Kasumi-1 (cell line): ENCODE results near the gene SPDYE3.
A peak's percentile ranks its signal among the peaks of the same experiment; 100 is the strongest.
"Not testable (repeated sequence)": the region's sequence is repeated elsewhere in the genome, so short reads cannot be mapped to it uniquely, and the experiment has no call there.

Experiments
- DNase-seq, 2 experiments: peaks; one replicate each; lab custom pipeline; 2025; lab: John Stamatoyannopoulos, UW

SPDYE3 gene

GRCh38 chr7:100307402-100307801 lies at the start of gene SPDYE3:
Gene SPDYE3, plus strand, starts transcription at chr7:100307702. Its CDS starts 184 bp downstream, at chr7:100307886.
- DNase-seq: not testable (repeated sequence)

DNA sequence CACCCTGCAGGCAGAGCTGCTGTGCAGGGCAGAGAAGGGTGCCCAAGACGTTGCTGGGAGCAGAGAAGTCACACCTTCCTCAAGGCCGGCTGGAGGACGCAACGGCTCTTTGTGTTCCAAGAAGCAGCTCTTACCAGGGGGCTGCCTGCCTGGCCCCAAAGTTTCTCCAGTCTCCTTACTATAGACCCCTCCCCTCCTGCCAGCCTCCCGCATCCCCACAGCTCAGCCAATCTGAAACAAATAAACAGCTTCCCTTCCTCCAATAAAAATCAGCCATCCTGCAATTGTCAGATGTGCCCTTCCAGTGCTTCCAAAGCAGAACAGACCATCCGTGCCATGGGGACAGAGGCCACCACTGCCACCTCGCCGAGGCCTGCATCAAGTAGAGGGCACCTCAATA lies 47.5 kb upstream of the SPDYE3 start:
- DNase-seq: not testable (repeated sequence)

- not testable (repeated sequence) for DNase-seq
Observed at GRCh38 chr7:100262896-100263295, 44.6 kb upstream of the SPDYE3 start.

GRCh38 chr7:100264223-100264622 lies 43.3 kb upstream of the SPDYE3 start:
- DNase-seq: not testable (repeated sequence)

GRCh38 chr7:100264669-100265165 lies 42.8 kb upstream of the SPDYE3 start:
- DNase-seq: not testable (repeated sequence)

DNA sequence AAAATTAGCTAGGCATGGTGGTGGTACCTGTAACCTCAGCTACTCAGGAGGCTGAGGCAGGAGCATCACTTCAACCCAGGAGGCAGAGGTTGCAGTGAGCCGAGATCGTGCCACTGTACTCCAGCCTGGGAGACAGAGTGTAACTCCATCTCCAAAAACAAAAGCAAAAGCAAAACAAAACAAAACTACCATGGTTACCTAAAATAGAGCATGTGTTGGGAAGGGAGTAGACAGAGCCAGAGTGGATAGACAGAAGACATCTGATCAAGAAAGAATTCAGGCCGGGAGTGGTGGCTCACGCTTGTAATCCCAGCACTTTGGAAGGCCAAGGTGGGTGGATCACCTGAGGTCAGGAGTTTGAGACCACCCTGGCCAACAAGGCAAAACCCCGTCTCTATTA lies 41.7 kb upstream of the SPDYE3 start:
- not testable (repeated sequence) for DNase-seq

GRCh38 chr7:100266576-100267354 lies 40.7 kb upstream of the SPDYE3 start:
- no peak for DNase-seq

- DNase-seq: no peak
Observed at GRCh38 chr7:100267648-100268047, 39.9 kb upstream of the SPDYE3 start.

DNA sequence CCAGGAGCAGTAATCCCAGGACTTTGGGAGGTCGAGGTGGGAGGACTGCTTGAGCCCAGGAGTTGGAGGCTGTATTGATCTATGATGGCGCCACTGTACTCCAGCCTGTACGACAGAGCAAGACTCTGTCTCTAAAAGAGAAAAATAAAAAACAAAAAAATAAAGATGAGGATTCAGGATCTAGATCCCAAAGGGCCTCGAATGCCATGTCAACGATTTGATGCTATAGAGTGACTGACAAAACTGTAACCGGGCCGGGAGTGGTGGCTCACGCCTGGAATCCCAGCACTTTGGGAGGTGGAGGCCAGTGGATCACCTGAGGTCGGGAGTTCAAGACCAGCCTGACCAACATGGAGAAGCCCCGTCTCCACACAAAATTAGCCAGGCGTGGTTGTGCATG lies 38.6 kb upstream of the SPDYE3 start:
- not testable (repeated sequence) for DNase-seq

DNA sequence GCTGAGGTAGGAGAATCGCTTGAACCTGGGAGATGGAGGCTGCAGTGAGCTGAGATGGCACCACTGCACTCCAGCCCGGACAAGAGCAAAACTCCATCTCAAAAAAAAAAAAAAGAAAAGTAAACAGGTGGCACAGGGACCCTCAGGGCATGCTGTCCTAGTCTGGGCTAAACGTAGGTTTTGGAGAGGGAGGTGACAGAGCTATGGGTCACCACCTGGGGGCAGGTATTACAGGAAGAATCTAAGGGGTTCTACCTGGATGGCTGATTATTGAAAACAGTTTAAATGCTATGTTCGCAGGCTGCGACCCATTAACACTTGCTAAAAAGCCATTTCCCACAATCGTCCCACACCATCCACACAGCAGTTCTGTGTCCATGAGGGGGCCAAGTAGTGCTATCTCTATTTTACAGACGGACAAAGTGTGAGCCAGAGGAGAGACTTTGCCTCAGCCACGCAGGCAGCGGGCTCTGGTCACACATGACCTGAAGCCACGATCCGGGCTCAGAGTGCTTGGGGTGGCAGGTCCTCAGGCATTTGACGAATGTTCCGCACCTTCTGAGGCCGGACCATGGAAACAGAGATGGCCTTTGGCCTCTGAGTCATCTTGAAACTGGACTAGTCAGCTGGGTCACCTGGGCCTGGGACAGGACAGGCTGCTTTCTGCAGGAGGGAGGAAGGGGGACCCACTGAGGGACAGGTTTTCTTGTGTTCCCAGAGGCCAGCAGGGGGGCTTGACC lies 38.0 kb upstream of the SPDYE3 start:
- DNase-seq: not testable (repeated sequence)

- not testable (repeated sequence) for DNase-seq
Observed at GRCh38 chr7:100270046-100270918, 37.2 kb upstream of the SPDYE3 start.

DNA sequence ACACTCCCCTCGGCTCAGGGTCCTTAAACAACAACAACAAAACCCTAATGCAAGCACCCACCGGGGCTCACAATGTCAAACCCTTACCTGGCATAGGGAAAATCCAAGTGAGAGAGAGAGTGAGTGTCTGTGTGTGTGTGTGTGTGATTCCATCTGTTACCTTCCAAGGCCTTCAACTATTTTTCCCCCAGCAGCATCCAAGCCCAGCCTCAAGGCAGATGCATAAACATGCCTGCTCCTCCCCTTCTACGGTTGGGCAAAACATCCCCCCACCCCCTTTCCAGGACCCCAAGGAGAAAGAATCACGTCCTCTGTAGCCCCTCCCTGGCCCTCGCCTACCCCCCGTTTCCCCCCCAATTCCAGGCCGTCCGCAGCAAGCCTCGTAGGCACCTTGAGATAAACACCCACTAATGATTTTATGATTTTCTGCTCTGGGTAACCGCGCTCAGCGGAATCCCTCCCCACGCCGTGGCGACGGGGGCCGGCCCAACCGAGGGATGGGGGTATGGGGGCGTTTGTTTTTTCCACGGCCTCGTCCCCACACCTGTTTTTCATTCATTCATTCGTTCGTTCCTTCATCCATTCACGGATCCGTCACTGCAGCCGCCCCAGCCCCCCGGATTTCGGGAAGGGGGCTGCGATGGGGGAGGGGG lies 36.4 kb upstream of the SPDYE3 start:
- not testable (repeated sequence) for DNase-seq

DNA sequence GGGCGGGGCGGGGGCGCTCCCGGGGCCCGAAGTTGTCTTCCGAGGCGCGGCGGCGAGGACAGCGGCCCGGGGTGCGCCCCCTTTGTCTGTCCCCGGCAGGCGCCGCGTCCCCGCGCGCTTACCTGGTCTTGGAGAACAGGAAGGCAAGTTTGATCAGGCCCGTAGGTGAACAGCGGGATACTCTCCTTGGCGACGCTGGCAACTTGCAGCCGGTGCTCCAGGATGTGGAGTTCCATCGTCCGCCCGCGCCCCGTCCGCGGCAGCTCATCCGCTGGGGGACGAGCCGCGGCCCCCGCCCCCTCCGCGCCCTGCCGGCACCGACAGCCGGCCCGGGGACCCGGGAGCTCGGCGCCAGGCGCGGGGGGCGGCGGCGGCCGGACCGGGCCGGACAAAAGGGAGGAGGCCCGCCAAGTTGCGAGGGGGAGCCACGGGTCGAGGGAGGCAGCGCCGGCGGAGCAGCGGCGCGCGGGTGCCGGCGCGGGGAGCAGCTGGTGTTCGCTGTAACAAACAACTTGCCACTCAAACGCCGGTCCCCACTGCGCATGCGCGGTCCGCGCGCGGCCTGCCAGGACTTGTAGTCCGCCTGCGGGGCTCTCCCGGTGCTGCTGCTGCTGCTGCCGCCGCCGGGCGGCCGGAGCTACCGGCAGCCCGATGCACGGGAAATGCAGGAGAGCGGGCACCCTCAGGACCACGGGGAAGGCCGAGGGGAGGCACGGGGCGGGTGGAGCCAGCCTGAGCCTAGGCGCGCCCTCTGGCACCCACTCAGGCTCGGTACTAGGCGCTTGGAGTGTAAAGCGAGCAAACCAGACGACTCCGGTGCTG lies 35.6 kb upstream of the SPDYE3 start:
- DNase-seq: peak; percentile 80 to 82

DNA sequence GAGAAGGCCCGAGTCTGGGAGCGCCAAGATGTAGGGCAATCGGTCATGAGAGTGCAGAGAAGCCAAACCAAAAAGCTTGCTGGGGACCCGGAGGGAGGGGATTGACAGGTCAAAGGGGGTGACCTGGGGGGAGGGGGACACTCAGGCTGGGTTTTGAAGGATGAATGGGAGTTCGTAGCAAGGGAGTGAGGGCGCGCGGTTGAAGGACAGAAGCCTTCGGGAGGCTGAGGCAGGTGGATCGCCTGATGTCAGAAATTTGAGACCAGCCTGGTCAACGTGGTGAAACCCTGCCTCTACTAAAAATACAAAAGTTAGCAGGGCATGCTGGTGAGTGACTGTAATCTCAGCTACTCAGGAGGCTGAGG lies 35.0 kb upstream of the SPDYE3 start:
- not testable (repeated sequence) for DNase-seq

DNA sequence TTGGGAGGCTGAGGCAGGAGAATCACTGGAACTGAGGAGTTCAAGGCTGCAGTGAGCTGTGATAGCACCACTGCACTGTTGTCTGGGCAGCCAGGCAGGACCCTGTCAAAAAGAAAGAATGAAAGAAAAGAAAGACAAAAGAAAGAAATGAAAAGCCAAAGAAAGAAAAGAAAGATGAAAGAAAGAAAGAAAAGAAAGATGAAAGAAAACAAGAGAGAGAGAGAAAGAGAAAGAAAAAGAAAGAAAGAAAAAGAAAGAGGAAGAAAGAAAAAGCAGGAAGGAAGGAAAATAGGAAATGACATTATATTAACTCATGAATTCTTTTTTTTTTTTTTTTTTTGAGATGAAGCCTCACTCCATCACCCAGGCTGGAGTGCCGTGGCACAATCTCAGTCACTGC lies 32.4 kb upstream of the SPDYE3 start:
- no peak for DNase-seq

DNA sequence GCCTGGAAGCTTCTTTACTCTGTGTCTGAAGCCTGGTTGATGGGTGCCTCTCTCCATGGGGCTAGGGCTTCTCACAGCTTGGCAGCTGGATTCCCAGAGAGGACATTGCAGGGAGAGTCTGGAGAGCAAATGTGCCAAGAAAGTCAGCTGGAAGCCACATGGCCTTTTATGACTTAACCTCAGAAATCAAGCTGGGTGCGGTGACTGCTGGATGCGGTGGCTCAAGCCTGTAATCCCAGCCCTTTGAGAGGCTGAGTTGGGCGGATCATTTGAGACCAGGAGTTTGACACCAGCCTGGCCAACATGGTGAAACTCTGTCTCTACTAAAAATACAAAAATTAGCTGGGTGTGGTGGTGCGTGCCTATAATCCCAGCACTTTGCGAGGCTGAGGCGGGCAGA lies 31.4 kb upstream of the SPDYE3 start:
- DNase-seq: not testable (repeated sequence)

GRCh38 chr7:100282069-100282608 lies 25.4 kb upstream of the SPDYE3 start:
- DNase-seq: not testable (repeated sequence)

GRCh38 chr7:100283147-100283546 lies 24.4 kb upstream of the SPDYE3 start:
- DNase-seq: not testable (repeated sequence)

GRCh38 chr7:100287191-100287969 lies 20.1 kb upstream of the SPDYE3 start:
- not testable (repeated sequence) for DNase-seq
